CD4-positive, alpha-beta T cell treated with Interleukin-6 for 4 hours (primary cell): ENCODE data around the gene PTCRA.
"Not testable (repeated sequence)": the region's sequence is repeated elsewhere in the genome, so short reads cannot be mapped to it uniquely, and the experiment has no call there.

ENCODE experiments used
- DNase-seq: peaks from one replicate; pipeline ENCODE4 v3.0.0-alpha.2; 2020; ENCODE audit warnings: mixed read lengths

The PTCRA gene

GRCh38 chr6:42907336-42907735 lies 8.5 kb upstream of the PTCRA start:
- DNase-seq = no peak

DNA sequence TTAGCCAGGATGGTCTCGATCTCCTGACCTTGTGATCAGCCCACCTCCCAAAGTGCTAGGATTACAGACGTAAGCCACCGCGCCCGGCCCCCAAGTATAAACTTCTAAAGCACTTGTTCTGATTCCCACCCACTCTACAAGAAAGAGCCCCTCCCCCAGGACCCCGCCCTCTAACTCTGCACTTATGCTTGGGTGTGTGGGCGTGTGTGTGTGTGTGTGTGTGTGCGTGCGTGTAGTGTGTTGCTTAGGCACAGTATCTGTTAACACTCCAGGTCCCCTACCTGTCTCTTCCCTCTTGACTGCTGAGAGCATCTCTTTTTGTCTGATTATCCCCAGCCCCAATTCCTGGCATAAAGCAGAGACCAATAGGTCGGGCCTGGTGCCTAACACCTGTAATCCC lies 6.0 kb upstream of the PTCRA start:
- DNase-seq = no peak

- DNase-seq = no peak
Observed at GRCh38 chr6:42911171-42912021, 4.5 kb upstream of the PTCRA start.

GRCh38 chr6:42914546-42914945 lies 1.3 kb upstream of the PTCRA start:
- no peak for DNase-seq

- no peak for DNase-seq
Observed at GRCh38 chr6:42916288-42916687, 435 bp downstream of the PTCRA start.

DNA sequence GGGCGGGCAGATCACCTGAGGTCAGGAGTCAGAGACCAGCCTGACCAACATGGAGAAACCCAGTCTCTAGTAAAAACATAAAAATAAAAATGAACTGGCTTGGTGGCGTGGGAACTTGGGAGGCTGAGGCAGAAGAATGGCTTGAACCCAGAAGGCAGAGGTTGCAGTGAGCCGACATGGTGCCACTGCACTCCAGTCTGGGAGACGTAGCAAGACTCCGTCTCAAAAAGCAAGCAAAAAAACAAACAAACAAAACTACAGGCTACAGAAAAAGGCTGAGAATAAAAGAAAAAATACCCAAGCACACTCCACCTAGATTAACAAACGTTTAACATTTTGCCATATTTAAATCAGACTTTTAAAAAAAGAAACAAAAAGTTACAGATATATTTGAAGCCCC lies 5.9 kb downstream of the PTCRA start:
- no peak for DNase-seq

GRCh38 chr6:42923666-42924065 lies 7.8 kb downstream of the PTCRA start:
- no peak for DNase-seq

GRCh38 chr6:42925248-42925857 lies 9.5 kb downstream of the PTCRA start:
- DNase-seq = no peak

- DNase-seq = peak; percentile 95
Observed at GRCh38 chr6:42928986-42929820, 13.3 kb downstream of the PTCRA start, which contains the start of gene CNPY3. Gene CNPY3 (plus strand): TSS chr6:42929480. CDS start chr6:42929571, 91 bp downstream.

GRCh38 chr6:42929821-42930360 lies 14.0 kb downstream of the PTCRA start:
- peak; percentile 66 for DNase-seq

DNA sequence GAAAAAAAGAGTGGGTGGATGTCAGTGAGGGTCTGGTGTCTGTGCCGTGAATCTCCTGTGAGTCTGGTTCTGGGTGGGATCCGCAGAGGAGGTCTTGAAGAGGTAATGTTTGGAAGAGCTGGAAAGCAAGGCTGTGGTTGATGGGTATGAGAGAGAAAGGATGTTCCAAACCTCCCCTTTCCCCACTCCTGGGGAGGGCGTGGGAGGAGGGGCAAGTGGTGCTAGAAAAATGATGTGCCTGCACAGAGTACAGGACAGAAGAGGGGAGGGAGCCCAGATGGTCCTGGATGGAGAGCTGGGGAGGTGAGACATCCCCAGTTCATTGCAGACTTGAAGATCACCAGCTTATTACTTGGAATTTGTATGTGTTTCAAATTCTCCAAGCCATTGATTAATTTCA lies 16.6 kb downstream of the PTCRA start:
- DNase-seq = no peak

GRCh38 chr6:42933205-42933604 lies 17.4 kb downstream of the PTCRA start:
- DNase-seq = no peak

- no peak for DNase-seq
Observed at GRCh38 chr6:42935322-42935721, 19.5 kb downstream of the PTCRA start.

DNA sequence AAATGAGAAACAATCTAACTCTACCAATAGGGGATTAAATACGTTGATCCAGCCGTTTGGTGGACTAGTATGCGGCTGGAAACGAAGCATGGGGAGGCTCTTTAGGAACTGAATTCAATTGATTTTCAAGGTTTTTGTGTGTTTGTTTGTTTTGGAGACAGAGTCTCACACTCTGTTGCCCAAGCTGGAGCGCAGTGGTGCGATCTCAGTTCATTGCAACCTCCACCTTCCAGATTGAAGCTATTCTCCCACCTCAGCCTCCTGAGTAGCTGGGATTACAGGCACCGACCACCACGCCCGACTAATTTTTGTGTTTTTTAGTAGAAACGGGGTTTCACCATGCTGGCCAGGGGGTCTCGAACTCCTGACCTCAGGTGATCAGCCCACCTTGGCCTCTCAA lies 20.5 kb downstream of the PTCRA start:
- DNase-seq = no peak

DNA sequence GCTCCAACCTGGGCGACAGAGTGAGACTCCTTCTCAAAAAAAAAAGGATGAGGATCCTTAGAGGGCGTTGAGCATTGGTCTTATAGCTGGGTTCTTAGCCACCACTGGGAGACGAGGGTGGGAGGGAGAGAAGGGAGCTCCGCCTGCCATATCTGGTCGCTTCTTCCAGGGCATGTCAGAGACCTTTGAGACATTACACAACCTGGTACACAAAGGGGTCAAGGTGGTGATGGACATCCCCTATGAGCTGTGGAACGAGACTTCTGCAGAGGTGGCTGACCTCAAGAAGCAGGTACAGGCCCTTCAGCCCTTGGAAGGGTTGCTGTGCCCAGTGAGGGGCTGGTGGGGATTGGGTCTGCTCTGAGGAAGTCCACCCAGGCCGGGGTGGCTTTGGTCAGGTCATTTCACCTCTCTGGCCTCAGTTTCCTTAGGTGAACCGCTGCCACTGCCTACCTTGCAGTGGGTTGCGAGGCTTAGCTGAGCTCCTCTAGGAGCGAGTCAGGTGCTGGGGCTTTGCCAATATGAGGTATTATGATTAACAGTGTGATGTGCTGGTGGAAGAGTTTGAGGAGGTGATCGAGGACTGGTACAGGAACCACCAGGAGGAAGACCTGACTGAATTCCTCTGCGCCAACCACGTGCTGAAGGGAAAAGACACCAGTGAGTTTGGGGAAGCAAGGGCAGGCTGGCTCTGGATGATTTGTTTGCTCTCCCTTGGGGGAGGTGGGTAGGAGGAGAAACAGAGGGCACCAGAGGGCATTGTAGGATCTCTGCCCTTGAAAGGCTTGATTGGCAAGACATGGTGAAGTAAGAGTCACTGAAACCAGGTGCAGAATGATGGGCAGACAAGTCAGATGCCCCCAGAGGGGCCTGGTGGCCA lies 21.9 kb downstream of the PTCRA start:
- DNase-seq = no peak

- DNase-seq = no peak
Observed at GRCh38 chr6:42938428-42938796, 22.6 kb downstream of the PTCRA start.

DNA sequence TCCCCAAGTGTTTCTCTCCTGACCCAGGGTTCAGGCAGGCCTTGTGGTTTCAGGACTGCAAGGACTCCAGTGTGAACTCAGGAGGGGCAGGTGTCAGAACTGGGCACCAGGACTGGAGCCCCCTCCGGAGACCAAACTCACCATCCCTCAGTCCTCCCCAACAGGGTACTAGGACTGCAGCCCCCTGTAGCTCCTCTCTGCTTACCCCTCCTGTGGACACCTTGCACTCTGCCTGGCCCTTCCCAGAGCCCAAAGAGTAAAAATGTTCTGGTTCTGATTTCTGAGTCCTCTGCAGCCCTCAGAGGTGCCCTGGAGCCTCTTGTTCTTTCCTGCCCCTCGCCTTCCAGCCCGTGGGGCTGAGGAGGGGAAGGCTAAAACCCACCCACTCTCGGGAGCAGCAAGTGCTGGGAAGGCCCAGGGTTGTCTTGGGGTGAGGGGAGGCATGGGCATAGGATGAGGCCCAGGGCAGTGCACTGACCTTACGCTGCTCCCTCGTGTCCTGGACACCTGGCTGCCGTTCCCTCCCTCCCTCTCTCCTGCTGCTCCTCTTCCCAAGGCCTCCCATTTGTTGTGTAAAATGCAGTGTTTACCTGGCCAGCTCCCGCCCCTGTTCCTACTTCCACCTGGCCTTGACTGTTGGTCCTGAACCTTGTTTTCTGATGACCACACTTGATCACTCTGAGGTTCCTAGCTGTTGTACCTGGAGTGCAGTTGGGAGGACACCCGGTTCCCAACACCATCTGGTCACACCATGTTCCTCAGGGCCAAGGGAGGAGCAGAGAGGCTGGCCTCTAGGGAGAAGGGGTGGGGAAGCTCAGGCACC lies 23.3 kb downstream of the PTCRA start:
- no peak for DNase-seq

GRCh38 chr6:42939810-42940167 lies 23.9 kb downstream of the PTCRA start:
- no peak for DNase-seq

DNA sequence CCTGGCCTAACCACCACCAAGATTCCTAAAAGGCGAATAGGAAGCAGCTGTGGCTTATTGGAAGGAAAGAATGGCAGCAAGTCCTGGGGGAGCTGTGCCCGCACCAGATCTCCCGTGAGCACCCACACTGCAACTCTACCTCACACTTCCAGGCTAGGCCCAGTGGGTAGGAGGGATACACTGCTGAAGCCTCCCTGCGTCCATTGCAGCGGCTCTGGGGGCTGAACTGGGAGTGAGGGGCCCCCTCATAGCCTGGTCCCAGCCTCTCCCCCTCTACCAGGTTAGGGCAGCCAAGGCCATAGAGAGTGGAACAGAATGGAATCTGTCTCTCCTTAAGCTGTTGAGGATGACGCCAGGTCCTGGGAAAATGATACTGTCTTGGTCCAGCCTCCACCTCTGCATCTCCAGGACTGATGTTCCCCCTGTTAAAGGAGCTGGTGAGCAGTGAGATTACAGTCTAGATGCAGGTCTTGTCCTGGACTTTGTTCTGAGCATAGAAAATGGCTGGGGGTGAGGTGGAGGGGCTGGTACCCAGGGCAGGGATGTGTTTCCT lies 24.7 kb downstream of the PTCRA start:
- DNase-seq = no peak

DNA sequence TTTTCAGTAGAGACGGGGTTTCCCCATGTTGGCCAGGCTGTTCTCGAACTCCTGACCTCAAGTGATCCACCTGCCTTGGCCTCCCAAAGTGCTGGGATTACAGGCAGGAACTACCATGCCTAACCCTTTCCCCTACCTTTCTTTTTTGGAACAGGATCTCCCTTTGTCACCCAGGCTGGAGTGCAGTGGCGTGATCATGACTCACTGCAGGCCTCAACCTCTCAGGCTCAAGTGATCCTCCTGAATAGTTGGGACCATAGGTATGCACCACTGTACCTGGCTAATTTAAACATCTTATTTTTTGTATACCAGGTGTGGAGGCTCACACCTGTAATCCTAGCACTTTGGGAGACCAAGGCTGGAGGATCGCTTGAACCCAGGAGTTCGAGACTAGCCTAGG lies 25.5 kb downstream of the PTCRA start:
- DNase-seq = not testable (repeated sequence)

GRCh38 chr6:42942444-42942843 lies 26.6 kb downstream of the PTCRA start:
- no peak for DNase-seq
